K562 (cell line): Measurements from ENCODE around the gene PLAAT5. TPM values are rescaled to one million over a fixed set of nuclear protein-coding genes. Genes with fewer than 3 reads are reported as not detected.
A peak's percentile ranks its signal among the peaks of the same experiment; 100 is the strongest.

Experiments
- ATAC-seq: fragments of 200-7000 bp; cut with Tn5 transposase; 3 replicates; pipeline ENCODE4 v1.9.1; 2020; ENCODE audit warnings: moderate library complexity
- BruUV-seq: library from RNA; stranded (reverse); fragments of 400-500 nt; replicated peaks from 2 replicates; lab custom pipeline; 2021; lab: Mats Ljungman, UMichigan
- CTCF ChIA-PET: fragments of 300-600 bp; formaldehyde crosslinking; extraction: SDS; loops from one replicate; lab custom pipeline; 2021; ENCODE audit warnings: low intra/inter-chr PET ratio; lab: Yijun Ruan, JAX
- POLR2A ChIA-PET: fragments of 300-600, 350-650 bp; sonication (Branson Sonifier 250); formaldehyde crosslinking; extraction: SDS; loops from one replicate; lab custom pipeline; 2021; ENCODE audit warnings: antibody characterized with exemption, inconsistent platforms; lab: Yijun Ruan, JAX
- DNase-seq, 4 experiments: peaks; one replicate each; pipeline versions ENCODE4 v3.0.0 to v3.0.0-alpha.2; 2011 to 2018; ENCODE audit warnings: low spot score in 3 of 4, mixed read lengths in 3 of 4; ENCODE audit errors: extremely low read depth in 1 of 4
- FAIRE-seq: peaks from 2 replicates; lab custom pipeline; 2011; peaks lifted over from hg19 to GRCh38; lab: Jason Lieb, UNC
- H2AFZ ChIP-seq: 2 replicates; pipeline ENCODE4 v1.6.0; 2011; ENCODE audit warnings: low read depth, low read length, control low read depth, inconsistent platforms
- H3K27ac ChIP-seq: fragments of 200-600 bp; 3 replicates; pipeline ENCODE4 v1.8.0; 2011; ENCODE audit warnings: low read depth, mild to moderate bottlenecking, control low read depth, inconsistent platforms, low read length, moderate library complexity, mixed read lengths; ENCODE audit errors: extremely low read depth
- H3K27me3 ChIP-seq, 2 experiments: fragments of 300-600 bp in 1 of 2; 2 replicates in 1 of 2; 3 replicates in 1 of 2; pipeline versions ENCODE4 v1.6.0 to v1.8.0; 2011; ENCODE audit warnings: inconsistent platforms in 2 of 2, low read length in 2 of 2, mild to moderate bottlenecking in 1 of 2, mixed read lengths in 1 of 2, moderate library complexity in 1 of 2; ENCODE audit not compliant: control insufficient read depth in 2 of 2, insufficient read depth in 2 of 2
- H3K36me3 ChIP-seq: fragments of 300-600 bp; 3 replicates; pipeline ENCODE4 v1.8.0; 2011; ENCODE audit warnings: mild to moderate bottlenecking, low read length, inconsistent platforms; ENCODE audit not compliant: control insufficient read depth, insufficient read depth
- H3K4me1 ChIP-seq, 2 experiments: fragments of 200-600 bp in 1 of 2; replicated peaks in 1 of 2; 2 replicates in 1 of 2; 3 replicates in 1 of 2; pipeline versions ENCODE4 v1.5.1 to v1.8.0; 2011; ENCODE audit warnings: inconsistent platforms in 2 of 2, low read length in 2 of 2, mild to moderate bottlenecking in 1 of 2, mixed read lengths in 1 of 2, moderate library complexity in 1 of 2; ENCODE audit not compliant: control insufficient read depth in 2 of 2, insufficient read depth in 2 of 2
- H3K4me2 ChIP-seq: 2 replicates; pipeline ENCODE4 v1.6.1; 2011; ENCODE audit warnings: low read length, control low read depth, inconsistent platforms, mixed read lengths; ENCODE audit not compliant: insufficient read depth
- H3K4me3 ChIP-seq: fragments of 200-600 bp; sonication (generic), shearing (Covaris generic); 2 replicates; pipeline ENCODE4 v1.5.1; 2016; ENCODE audit warnings: control low read depth, inconsistent platforms
- H3K79me2 ChIP-seq: fragments of 200-600 bp; 3 replicates; pipeline ENCODE4 v1.8.0; 2011; ENCODE audit warnings: low read length, inconsistent platforms; ENCODE audit not compliant: control insufficient read depth, insufficient read depth
- H3K9ac ChIP-seq, 2 experiments: 2 replicates each; pipeline versions ENCODE4 v1.6.0 to v1.6.1; 2011; ENCODE audit warnings: low read depth in 2 of 2, low read length in 2 of 2, control low read depth in 1 of 2, inconsistent platforms in 1 of 2, mild to moderate bottlenecking in 1 of 2, mixed read lengths in 1 of 2; ENCODE audit not compliant: insufficient read depth in 1 of 2
- H3K9me1 ChIP-seq: one replicate; pipeline ENCODE4 v1.6.0; 2011; ENCODE audit warnings: inconsistent platforms, mild to moderate bottlenecking, low read length, moderate library complexity; ENCODE audit not compliant: control insufficient read depth, insufficient read depth
- H3K9me3 ChIP-seq: replicated peaks from 2 replicates; pipeline ENCODE4 v1.5.1; 2011; ENCODE audit warnings: low read depth, low read length, inconsistent platforms; ENCODE audit not compliant: control insufficient read depth, insufficient read depth
- H4K20me1 ChIP-seq: replicated peaks from 2 replicates; pipeline ENCODE4 v1.6.1; 2011; ENCODE audit warnings: low read length, inconsistent platforms, mixed read lengths; ENCODE audit not compliant: control insufficient read depth, insufficient read depth
- ARID1B ChIP-seq: fragments of 450-650 bp; IDR thresholded peaks from 2 replicates; pipeline ENCODE4 v1.6.1; 2016; ENCODE audit warnings: antibody characterized with exemption, mild to moderate bottlenecking, inconsistent platforms
- E2F4 ChIP-seq: sonication (generic); formaldehyde crosslinking; IDR thresholded peaks from 2 replicates; pipeline ENCODE4 v1.8.0; 2022; ENCODE audit warnings: mild to moderate bottlenecking, low read depth, missing genetic modification reagents
- GTF2E2 ChIP-seq: fragments of 200-800 bp; sonication (Bioruptor generic); IDR thresholded peaks from 2 replicates; pipeline ENCODE4 v1.6.1; 2016; ENCODE audit warnings: missing genetic modification characterization, missing compliant biosample characterization
- HOXB6 ChIP-seq: fragments of 250-450 bp; sonication (Bioruptor Pico); IDR thresholded peaks from 2 replicates; pipeline ENCODE4 v1.5.1; 2022; ENCODE audit warnings: mild to moderate bottlenecking, borderline replicate concordance
- MEF2D ChIP-seq: conservative IDR thresholded peaks from 2 replicates; pipeline ENCODE4 v1.6.1; 2016; ENCODE audit warnings: low read depth, missing genetic modification characterization, missing compliant biosample characterization
- MITF ChIP-seq: IDR thresholded peaks from 2 replicates; pipeline ENCODE4 v1.6.1; 2014; ENCODE audit warnings: antibody characterized with exemption
- MTA1 ChIP-seq: fragments of 450-650 bp; IDR thresholded peaks from 2 replicates; pipeline ENCODE4 v1.6.1; 2017; ENCODE audit warnings: borderline replicate concordance
- MYC ChIP-seq, 2 experiments: fragments of 250-450 bp in 1 of 2; sonication (Bioruptor Pico) in 1 of 2; IDR thresholded peaks; 2 replicates each; pipeline versions ENCODE4 v1.5.1 to v1.6.1; 2012 to 2021; ENCODE audit warnings: low read depth in 2 of 2, borderline replicate concordance in 1 of 2, improper control_type of control experiment in 1 of 2, low read length in 1 of 2, mild to moderate bottlenecking in 1 of 2, moderate library complexity in 1 of 2
- PML ChIP-seq: IDR thresholded peaks from 2 replicates; pipeline ENCODE4 v1.6.1; 2012; ENCODE audit warnings: low read length, inconsistent platforms
- PRDM10 ChIP-seq: fragments of 450-650 bp; IDR thresholded peaks from 2 replicates; pipeline ENCODE4 v1.6.1; 2018; ENCODE audit not compliant: partially characterized antibody
- SFPQ ChIP-seq: fragments of 200-400 bp; formaldehyde crosslinking; IDR thresholded peaks from 2 replicates; pipeline ENCODE4 v1.6.1; 2017; ENCODE audit warnings: mild to moderate bottlenecking, low read depth, low read length, moderate library complexity
- ZNF133 ChIP-seq: fragments of 250-450 bp; sonication (Bioruptor Pico); IDR thresholded peaks from 2 replicates; pipeline ENCODE4 v1.4.0; 2020; ENCODE audit warnings: mild to moderate bottlenecking
- ZNF282 ChIP-seq: sonication (generic); formaldehyde crosslinking; IDR thresholded peaks from 2 replicates; pipeline ENCODE4 v1.8.1; 2023; ENCODE audit warnings: missing genetic modification reagents
- ZNF347 ChIP-seq: fragments of 450-650 bp; formaldehyde crosslinking; IDR thresholded peaks from 2 replicates; pipeline ENCODE4 v1.4.0; 2020; ENCODE audit warnings: low read depth, mild to moderate bottlenecking, moderate library complexity
- WGBS: fragments of 100-300 bp; shearing (Covaris generic); methylation state at CpG from one replicate; pipeline ENCODE4 v1.1.6; 2016; ENCODE audit warnings: low coverage, mixed read lengths; ENCODE audit not compliant: insufficient coverage; ENCODE audit errors: missing lambda C conversion rate; 5-methylcytosine and 5-hydroxymethylcytosine counted together
- in situ Hi-C: fragments of 300-500 bp; cut with MboI; formaldehyde crosslinking; loops from 4 replicates; pipeline ENCODE4 v1.15.0; 2018; ENCODE audit warnings: inconsistent platforms, mixed read lengths
- intact Hi-C: fragments of 100-400 bp; cut with micrococcal nuclease; formaldehyde crosslinking; loops from 2 replicates; pipeline ENCODE4 v1.14.2; 2022
- polyA plus RNA-seq, 8 experiments: library from polyadenylated mRNA; depleted of rRNA in 4 of 8; stranded (reverse) in 5 of 8; unstranded in 3 of 8; fragments of >200 nt; fragmentation: Nextera tagmentation in 2 of 8; fragmentation: Illumina TruSeq in 1 of 8; extraction: Ambion mirVana in 2 of 8; extraction: Trizol in 1 of 8; gene quantifications; 2 replicates each; pipeline versions ENCODE4 v1.2.1 to v1.2.3, GENCODE V29; 2011 to 2014; ENCODE audit warnings: inconsistent platforms in 1 of 8, missing spikeins in 1 of 8
- total RNA-seq, 7 experiments: library from RNA; depleted of rRNA in 6 of 7; stranded (reverse); fragments of >200 nt in 6 of 7; fragmentation: Illumina TruSeq in 2 of 7; extraction: Trizol in 2 of 7; gene quantifications; 2 replicates each; pipeline versions ENCODE4 v1.2.1 to v1.2.3, GENCODE V29; 2011 to 2021; ENCODE audit warnings: low replicate concordance in 1 of 7

The PLAAT5 gene
- total and polyA plus RNA-seq, 9 of the 15 experiments (the other 6 are each of a cell fraction or from before 2014, with no cell fraction given) = not detected

- Histone ChIP-seq H3K36me3 (no peaks in the 10 kb centered on the region), H3K4me2 (peak overlapping the region; percentile 28; the same call in 1 of the 2 replicates), H3K9ac (no peak overlapping the region; a peak in 1 of 4 replicates), H3K27ac (peak overlapping the region; percentile 11; the same call in 2 of the 3 replicates), H3K79me2 (no peaks in the 10 kb centered on the region), H2AFZ (no peak overlapping the region), H3K4me1 (peaks cover 16 to 29% of the 10 kb centered on the region in 2 experiments), H3K9me3 (no peaks in the 10 kb centered on the region; the same call in 1 of the 2 replicates), H3K4me3 (no peak overlapping the region), H4K20me1 (no peaks in the 10 kb centered on the region), H3K9me1 (no peaks in the 10 kb centered on the region), H3K27me3 (no peaks in the 10 kb centered on the region)
- ATAC-seq (peak; percentile 94), DNase-seq (peak in 2 of 4 experiments; percentile 83 to 88), FAIRE-seq (peak; percentile 94)
- CTCF ChIA-PET = no interaction called here
- BruUV-seq = no TSS peak
- POLR2A ChIA-PET = interaction anchor here (0.8 to 3.0 kb wide), 5 partner anchors 9 to 39 kb away, joined by 3 to 11 read pairs (median 4); no protein-coding TSS in a partner anchor
- WGBS = 3% methylated on average over 5 of the region's 5 CpGs
- in situ Hi-C loops = no loop called here
- intact Hi-C loops = loop anchor here (2.0 kb wide), 1 partner anchor 66 kb away; no protein-coding TSS in a partner anchor
- TF ChIP-seq ARID1B (peak; percentile 97), HOXB6 (no peak), ZNF133 (CRISPR knock-in tag) (no peak), PML (peak; percentile 92), MTA1 (no peak; the same call in 1 of the 2 replicates), ZNF282 (CRISPR knock-in tag) (no peak), MEF2D (tag) (no peak), E2F4 (CRISPR knock-in tag) (no peak), MYC (IDR thresholded peaks at IDR 0.05; ENCODE audit: low read depth, low read length) (no peak), MYC (CRISPR knock-in tag; IDR thresholded peaks at IDR 0.05; ENCODE audit: borderline replicate concordance, low read depth) (no peak), ZNF347 (no peak), SFPQ (no peak), GTF2E2 (tag) (no peak), MITF (peak; percentile 72; the same call in 1 of the 2 replicates), PRDM10 (no peak)
Measured at GRCh38 chr11:63517156-63517555, 26.2 kb upstream of the PLAAT5 start.
